HEK293 (cell line): ENCODE data around the gene FILIP1L.

Source experiments
- CTCF ChIP-seq: fragments of 450-650 bp; formaldehyde crosslinking; IDR thresholded peaks from 2 replicates; pipeline ENCODE4 v1.5.1; 2016; ENCODE audit warnings: missing biosample characterization, missing genetic modification characterization
- REST ChIP-seq: fragments of 450-650 bp; formaldehyde crosslinking; IDR thresholded peaks from 2 replicates; pipeline ENCODE4 v1.5.1; 2016; ENCODE audit warnings: missing biosample characterization, missing genetic modification characterization
- ZBTB20 ChIP-seq: fragments of 450-650 bp; formaldehyde crosslinking; IDR thresholded peaks from 2 replicates; pipeline ENCODE4 v1.5.1; 2016; ENCODE audit warnings: missing biosample characterization, missing genetic modification characterization
- ZNF292 ChIP-seq: fragments of 450-650 bp; formaldehyde crosslinking; IDR thresholded peaks from 2 replicates; pipeline ENCODE4 v1.5.1; 2016; ENCODE audit warnings: low read depth, missing biosample characterization, missing genetic modification characterization, borderline replicate concordance
- ZNF423 ChIP-seq: fragments of 450-650 bp; formaldehyde crosslinking; IDR thresholded peaks from 2 replicates; pipeline ENCODE4 v1.5.1; 2016; ENCODE audit warnings: missing biosample characterization, missing genetic modification characterization
- ZNF629 ChIP-seq: fragments of 450-650 bp; formaldehyde crosslinking; IDR thresholded peaks from 2 replicates; pipeline ENCODE4 v1.5.1; 2017; ENCODE audit warnings: missing biosample characterization, missing genetic modification characterization
- ZNF692 ChIP-seq: fragments of 450-650 bp; formaldehyde crosslinking; IDR thresholded peaks from 2 replicates; pipeline ENCODE4 v1.5.1; 2016; ENCODE audit warnings: missing biosample characterization, missing genetic modification characterization

- TF ChIP-seq CTCF (no peak), REST (tag by site-specific recombination) (no peak), ZNF423 (tag by site-specific recombination) (no peak), ZNF629 (no peak), ZNF292 (no peak), ZBTB20 (tag by site-specific recombination) (no peak), ZNF692 (tag by site-specific recombination) (no peak)
Measured at GRCh38 chr3:99837715-99838114, 276.6 kb downstream of the FILIP1L start.
